ENCODE data around the gene WNT10A.

DNA sequence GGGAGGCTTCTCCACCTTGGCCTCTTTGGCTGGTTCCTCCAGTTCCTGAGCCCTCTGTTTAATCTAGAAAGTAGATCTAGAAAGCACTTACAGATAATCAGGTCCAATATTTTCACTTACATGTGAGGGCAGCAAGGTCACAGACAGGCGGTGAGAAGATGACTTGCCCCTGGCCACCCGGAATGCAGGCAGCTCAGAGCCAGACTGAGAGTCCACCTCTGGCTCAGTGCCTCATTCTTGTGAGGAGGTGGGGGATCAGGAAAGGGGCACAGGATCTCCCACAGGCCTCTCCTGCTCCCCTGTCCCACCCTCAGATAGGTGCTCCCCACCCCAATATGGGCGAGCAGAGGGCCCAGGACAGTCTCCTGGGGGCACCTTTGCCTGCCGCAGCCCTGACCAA, 15.3 kb upstream of the WNT10A start:
- no peak for TF ChIP-seq CTCF (IDR thresholded peaks at IDR 0.05 in 2 of 3, conservative IDR thresholded peaks at IDR 0.05 in 1 of 3; ENCODE audit: borderline replicate concordance in 1 of 3, insufficient read depth in 1 of 3, low read depth in 2 of 3, low read length in 2 of 3)
- TF ChIP-seq ZNF274 (IDR thresholded peaks at IDR 0.05; ENCODE audit: low read depth, low read length) = no peak
- no peak for TF ChIP-seq ATF3 (IDR thresholded peaks at IDR 0.05)
- TF ChIP-seq SRF (IDR thresholded peaks at IDR 0.05; ENCODE audit: low read depth) = no peak
- no peak for TF ChIP-seq POLR2AphosphoS5 (IDR thresholded peaks at IDR 0.05; ENCODE audit: low read depth, low read length)
- TF ChIP-seq YY1 (IDR thresholded peaks at IDR 0.05; ENCODE audit: extremely low read depth, insufficient replicate concordance, low read depth, low read length) = no peak
- no peak for TF ChIP-seq ELF1 (IDR thresholded peaks at IDR 0.05; ENCODE audit: borderline replicate concordance, low read depth)
- no peak for TF ChIP-seq EZH2 (IDR thresholded peaks at IDR 0.05)
- no peak for TF ChIP-seq TCF7L2 (IDR thresholded peaks at IDR 0.05; ENCODE audit: borderline replicate concordance, extremely low read depth, insufficient read depth, insufficient read length)
- no peak for TF ChIP-seq POLR2A (IDR thresholded peaks at IDR 0.05; ENCODE audit: borderline replicate concordance, extremely low read depth, insufficient read depth, insufficient read length)
- no peak for TF ChIP-seq EGR1 (IDR thresholded peaks at IDR 0.05; ENCODE audit: low read depth)
- no peak for TF ChIP-seq ZFX (IDR thresholded peaks at IDR 0.05)
- TF ChIP-seq RAD21 (IDR thresholded peaks at IDR 0.05; ENCODE audit: low read depth) = no peak
